ENCODE measurements around the gene HSPA1A.
"Not testable (repeated sequence)": the region's sequence is repeated elsewhere in the genome, so short reads cannot be mapped to it uniquely, and the experiment has no call there.

The HSPA1A gene

GRCh38 chr6:31811645-31812044, 3.7 kb upstream of the HSPA1A start:
- no peak for DNase-seq

GRCh38 chr6:31813465-31813849, 1.9 kb upstream of the HSPA1A start:
- DNase-seq: no peak

GRCh38 chr6:31814677-31815024, 692 bp upstream of the HSPA1A start:
- peak; percentile 72 to 73 for DNase-seq

- not testable (repeated sequence) for DNase-seq
These were observed 2.0 kb downstream of the HSPA1A start for GRCh38 chr6:31817133-31817928.

- not testable (repeated sequence) for DNase-seq
These were observed 2.7 kb downstream of the HSPA1A start for GRCh38 chr6:31817929-31818511.

GRCh38 chr6:31819871-31820299, 4.5 kb downstream of the HSPA1A start:
- no peak for DNase-seq

GRCh38 chr6:31820399-31820798, 5.1 kb downstream of the HSPA1A start:
- DNase-seq: not testable (repeated sequence)

- DNase-seq: peak; percentile 57 to 60
These were observed 6.1 kb downstream of the HSPA1A start for GRCh38 chr6:31821301-31822035.

GRCh38 chr6:31822036-31822821, 6.9 kb downstream of the HSPA1A start:
- DNase-seq: peak; percentile 52 to 63

- not testable (repeated sequence) for DNase-seq
These were observed 8.4 kb downstream of the HSPA1A start for GRCh38 chr6:31823592-31824196.

GRCh38 chr6:31825553-31825952, 10.2 kb downstream of the HSPA1A start:
- no peak for DNase-seq

- DNase-seq: peak in 1 of 2 donors; percentile 37
These were observed 11.5 kb downstream of the HSPA1A start for GRCh38 chr6:31826793-31827285.

GRCh38 chr6:31827286-31828079, 12.1 kb downstream of the HSPA1A start, which contains the start of gene HSPA1B:
HSPA1B (plus strand) TSS chr6:31827738; CDS start chr6:31827951, 213 bp downstream.
- DNase-seq: peak; percentile 80 to 86

GRCh38 chr6:31829633-31830283, 14.4 kb downstream of the HSPA1A start:
- no peak for DNase-seq

- no peak for DNase-seq
These were observed 15.6 kb downstream of the HSPA1A start for GRCh38 chr6:31830886-31831335.

GRCh38 chr6:31831350-31832215, 16.2 kb downstream of the HSPA1A start:
- DNase-seq: no peak

GRCh38 chr6:31834367-31835250, 19.3 kb downstream of the HSPA1A start:
- DNase-seq: peak; percentile 80 to 81

GRCh38 chr6:31836047-31836473, 20.7 kb downstream of the HSPA1A start:
- no peak for DNase-seq

Measured in activated CD4-positive, alpha-beta T cell treated with anti-CD3 and anti-CD28 coated beads for 4 hours (primary cell).